ENCODE measurements around the gene SIK1. TPM values are rescaled to one million over a fixed set of nuclear protein-coding genes. Genes with fewer than 3 reads are reported as not detected.

The SIK1 gene
- total and polyA plus RNA-seq, 2 donors (not counting 3 experiments of a cell fraction or from before 2014, with no cell fraction given): 0.59 to 3.3 TPM

GRCh38 chr21:43371786-43372185 is 55.1 kb downstream of the SIK1 start:
- no TSS peak for BruUV-seq (replicated peaks)
- intact Hi-C loops (cut with micrococcal nuclease): no loop called here
- Histone ChIP-seq H3K4me2 (ENCODE audit: insufficient read depth, low read length) (no peak overlapping the region), H3K9me3 (replicated peaks; ENCODE audit: control insufficient read depth, insufficient read depth, low read length) (no peaks in the 10 kb centered on the region), H3K36me3 (ENCODE audit: control insufficient read depth in 2 of 2, extremely low read depth in 1 of 2, insufficient read depth in 2 of 2, low read length in 2 of 2) (no peaks in the 10 kb centered on the region), H3K79me2 (ENCODE audit: control insufficient read depth, insufficient read depth, low read length) (no peaks in the 10 kb centered on the region), H3K4me1 (ENCODE audit: control insufficient read depth, extremely low read depth, insufficient read depth, low read length) (no peaks in the 10 kb centered on the region), H3K27me3 (ENCODE audit: control insufficient read depth in 2 of 2, insufficient read depth in 2 of 2, low read length in 2 of 2) (peaks cover 0 to 1% of the 10 kb centered on the region in 2 experiments), H2AFZ (ENCODE audit: low read depth, low read length) (no peak overlapping the region), H3K27ac (ENCODE audit: insufficient read depth, low read depth, low read length) (no peak overlapping the region), H3K9ac (replicated peaks; ENCODE audit: extremely low read depth, insufficient read depth, low read length) (no peak overlapping the region), H4K20me1 (replicated peaks; ENCODE audit: control insufficient read depth, extremely low read depth, insufficient read depth, low read length) (no peaks in the 10 kb centered on the region), H3K4me3 (replicated peaks in 1 of 3; ENCODE audit: insufficient read depth in 1 of 3, low read depth in 1 of 3, low read length in 3 of 3) (no peak overlapping the region), H3K9me1 (replicated peaks; ENCODE audit: control insufficient read depth, extremely low read depth, insufficient read depth, low read length) (no peaks in the 10 kb centered on the region)
- dilution Hi-C loops (cut with MboI; ENCODE audit: extremely low pct_ligation_motif_present, low sequenced_read_pairs): no loop called here
- CTCF ChIA-PET: interaction anchor here (2.3 kb wide), 1 partner anchor 56 kb away, joined by 5 read pairs; no protein-coding TSS in a partner anchor
- DNase-seq (ENCODE audit: low read depth, low spot score): no peak
- no peak for FAIRE-seq
- POLR2A ChIA-PET: no interaction called here
- TF ChIP-seq CTCF (IDR thresholded peaks at IDR 0.05; ENCODE audit: extremely low read depth in 1 of 2, insufficient read depth in 1 of 2, low read depth in 1 of 2, low read length in 2 of 2) (no peak), JUN (IDR thresholded peaks at IDR 0.05; ENCODE audit: borderline replicate concordance, insufficient read depth, insufficient read length, low read depth) (no peak), MYC (IDR thresholded peaks at IDR 0.05; ENCODE audit: low read depth, low read length) (no peak), EZH2 (IDR thresholded peaks at IDR 0.05; ENCODE audit: borderline replicate concordance, low read depth, low read length, severe bottlenecking) (no peak), GATA2 (IDR thresholded peaks at IDR 0.05; ENCODE audit: insufficient read depth, insufficient read length, low read depth, low read length) (no peak), MAX (IDR thresholded peaks at IDR 0.05; ENCODE audit: insufficient read depth, insufficient read length) (no peak), POLR2AphosphoS5 (IDR thresholded peaks at IDR 0.05; ENCODE audit: insufficient read depth, low read depth, low read length) (no peak), POLR2A (IDR thresholded peaks at IDR 0.05; ENCODE audit: low read depth, low read length) (no peak), FOS (IDR thresholded peaks at IDR 0.05; ENCODE audit: borderline replicate concordance, insufficient read depth, low read length) (no peak)

Measured in endothelial cell of umbilical vein (primary cell).